Right atrium auricular region (tissue), 2 donors: ENCODE measurements around the gene MRPL36. TPM values are rescaled to one million over a fixed set of nuclear protein-coding genes. Genes with fewer than 3 reads are reported as not detected.

Experiments used
- DNase-seq: peaks from one replicate; pipeline ENCODE4 v3.0.0-alpha.2; 2019; ENCODE audit warnings: low spot score
- H3K27ac ChIP-seq, 2 donors: fragments of 200-600 bp; sonication (generic); 1 replicate in 1 of 2; 2 replicates in 1 of 2; pipeline ENCODE4 v1.5.1; 2016 to 2019
- H3K27me3 ChIP-seq, 2 donors: fragments of 200-600 bp; sonication (generic); one replicate each; pipeline versions ENCODE4 v1.5.1 to v1.6.0; 2017 to 2019
- H3K36me3 ChIP-seq: fragments of 200-600 bp; sonication (generic); one replicate; pipeline ENCODE4 v1.5.1; 2016
- H3K4me1 ChIP-seq, 2 donors: fragments of 200-600 bp; sonication (generic); one replicate each; pipeline versions ENCODE4 v1.5.1 to v1.6.0; 2017 to 2019
- H3K4me3 ChIP-seq, 2 donors: fragments of 200-600 bp; sonication (generic); 1 replicate in 1 of 2; 2 replicates in 1 of 2; pipeline ENCODE4 v1.5.1; 2017 to 2019; ENCODE audit warnings: mild to moderate bottlenecking in 1 of 2, moderate library complexity in 1 of 2
- H3K9me3 ChIP-seq, 2 donors: fragments of 200-600 bp; sonication (generic); one replicate each; pipeline ENCODE4 v1.5.1; 2019
- CTCF ChIP-seq, 2 donors: fragments of 200-600 bp; sonication (generic); IDR thresholded peaks; one replicate each; pipeline ENCODE4 v1.5.1; 2019; ENCODE audit warnings: antibody characterized with exemption in 2 of 2
- total RNA-seq, 2 donors: library from RNA; depleted of rRNA; stranded (reverse); fragments of >200 nt; gene quantifications; one replicate each; pipeline ENCODE4 v1.1.0, GENCODE V29; 2016

The MRPL36 gene
- total RNA-seq, 2 donors from 2014 or later: 40.5 to 41.2 TPM

GRCh38 chr5:1777281-1778137 lies 22.1 kb downstream of the MRPL36 start:
- no peak for TF ChIP-seq CTCF (IDR thresholded peaks at IDR 0.05)
- Histone ChIP-seq H3K27me3 (no peaks in the 10 kb centered on the region), H3K4me3 (no peak overlapping the region), H3K36me3 (no peaks in the 10 kb centered on the region), H3K9me3 (no peaks in the 10 kb centered on the region), H3K4me1 (no peaks in the 10 kb centered on the region), H3K27ac (no peak overlapping the region)
- no peak for DNase-seq

- Histone ChIP-seq H3K9me3 (no peaks in the 10 kb centered on the region), H3K27ac (no peak overlapping the region), H3K27me3 (no peaks in the 10 kb centered on the region), H3K4me1 (no peaks in the 10 kb centered on the region), H3K4me3 (no peak overlapping the region), H3K36me3 (no peaks in the 10 kb centered on the region)
- TF ChIP-seq CTCF (IDR thresholded peaks at IDR 0.05): no peak
- DNase-seq: no peak
These were observed 22.8 kb downstream of the MRPL36 start for GRCh38 chr5:1776831-1777230.

GRCh38 chr5:1772634-1773033 lies 27.0 kb downstream of the MRPL36 start:
- no peaks in the 10 kb centered on the region for H3K36me3 ChIP-seq
- no peak overlapping the region for H3K4me3 ChIP-seq
- peak in 1 of 2 donors; percentile 40 for TF ChIP-seq CTCF (IDR thresholded peaks at IDR 0.05)
- no peaks in the 10 kb centered on the region for H3K27me3 ChIP-seq
- H3K4me1 ChIP-seq: no peaks in the 10 kb centered on the region
- no peak for DNase-seq
- no peak overlapping the region for H3K27ac ChIP-seq
- H3K9me3 ChIP-seq: no peaks in the 10 kb centered on the region

- Histone ChIP-seq H3K4me3 (no peak overlapping the region), H3K27me3 (no peaks in the 10 kb centered on the region), H3K9me3 (no peaks in the 10 kb centered on the region), H3K4me1 (no peaks in the 10 kb centered on the region), H3K36me3 (no peaks in the 10 kb centered on the region), H3K27ac (no peak overlapping the region)
- TF ChIP-seq CTCF (IDR thresholded peaks at IDR 0.05): no peak
- no peak for DNase-seq
These were observed 28.2 kb downstream of the MRPL36 start for GRCh38 chr5:1771149-1772065.

- Histone ChIP-seq H3K36me3 (no peaks in the 10 kb centered on the region), H3K9me3 (no peaks in the 10 kb centered on the region), H3K4me1 (no peaks in the 10 kb centered on the region), H3K27me3 (no peaks in the 10 kb centered on the region), H3K4me3 (no peak overlapping the region), H3K27ac (no peak overlapping the region)
- DNase-seq: no peak
- no peak for TF ChIP-seq CTCF (IDR thresholded peaks at IDR 0.05)
These were observed 29.2 kb downstream of the MRPL36 start for GRCh38 chr5:1770443-1770802.
